Liver (tissue), 3 donors: Measurements from ENCODE around the gene RGL1.

Source experiments
- CTCF ChIP-seq: fragments of 150-350 bp; IDR thresholded peaks from 2 replicates; pipeline ENCODE4 v1.5.1; 2017; ENCODE audit warnings: improper control_type of control experiment, low read depth, low read length; ENCODE audit not compliant: missing input control
- HNF4A ChIP-seq, 2 donors: conservative IDR thresholded peaks; 2 replicates each; pipeline ENCODE4 v1.6.1; 2016; ENCODE audit warnings: antibody characterized with exemption in 2 of 2, mild to moderate bottlenecking in 2 of 2
- TAF1 ChIP-seq: conservative IDR thresholded peaks from 2 replicates; pipeline ENCODE4 v1.6.1; 2016; ENCODE audit warnings: antibody characterized with exemption, mild to moderate bottlenecking
- donor health status: healthy.
- donor health status: healthy.

GRCh38 chr1:183837062-183837461 is 32.1 kb downstream of the RGL1 start:
- TF ChIP-seq HNF4A (conservative IDR thresholded peaks at IDR 0.05) (no peak), CTCF (no peak), TAF1 (no peak)
